B cell (primary cell): ENCODE results near the gene AP1AR. TPM values are rescaled to one million over a fixed set of nuclear protein-coding genes. Genes with fewer than 3 reads are reported as not detected.
A peak's percentile ranks its signal among the peaks of the same experiment; 100 is the strongest.

Experiments used
- ATAC-seq: fragments of 200-7000 bp; cut with Tn5 transposase; one replicate; pipeline ENCODE4 v1.10.0; 2021; ENCODE audit warnings: low read depth, mild to moderate bottlenecking, moderate number of reproducible peaks, moderate library complexity
- CTCF ChIA-PET: fragments of 350-600 bp; sonication (Branson Sonifier 250); formaldehyde crosslinking; loops from one replicate; lab custom pipeline; 2021; ENCODE audit warnings: antibody characterized with exemption, inconsistent platforms; lab: Charles Lee
- POLR2A ChIA-PET: fragments of 350-600 bp; sonication (Branson Sonifier 250); formaldehyde crosslinking; loops from one replicate; lab custom pipeline; 2021; ENCODE audit warnings: antibody characterized with exemption; lab: Charles Lee
- DNase-seq: peaks from one replicate; pipeline ENCODE4 v3.0.0; 2013
- H2AFZ ChIP-seq: 2 replicates; pipeline ENCODE4 v1.6.1; 2012; ENCODE audit warnings: mild to moderate bottlenecking, low read depth, low read length; ENCODE audit not compliant: insufficient read depth, poor library complexity, severe bottlenecking
- H3K27ac ChIP-seq, 2 donors: 1 replicate in 1 of 2; 2 replicates in 1 of 2; pipeline ENCODE4 v1.5.1; 2012 to 2013; ENCODE audit warnings: low read length in 2 of 2, mild to moderate bottlenecking in 2 of 2, moderate library complexity in 1 of 2
- H3K27me3 ChIP-seq, 4 experiments: fragments of 200-600 bp in 1 of 4; sonication (generic) in 1 of 4; replicated peaks in 1 of 4; 1 replicate in 2 of 4; 2 replicates in 2 of 4; pipeline versions ENCODE4 v1.6.1 to v1.7.0; 2013 to 2016; ENCODE audit warnings: low read length in 3 of 4, mild to moderate bottlenecking in 2 of 4, mixed read lengths in 1 of 4, moderate library complexity in 1 of 4; ENCODE audit not compliant: insufficient read depth in 4 of 4, control insufficient read depth in 3 of 4; ENCODE audit errors: control extremely low read depth in 1 of 4
- H3K36me3 ChIP-seq, 2 experiments: replicated peaks in 1 of 2; 1 replicate in 1 of 2; 2 replicates in 1 of 2; pipeline versions ENCODE4 v1.6.1 to v1.7.1; 2013; ENCODE audit warnings: low read length in 1 of 2; ENCODE audit not compliant: insufficient read depth in 2 of 2, control insufficient read depth in 1 of 2; ENCODE audit errors: control extremely low read depth in 1 of 2, extremely low read depth in 1 of 2
- H3K4me1 ChIP-seq, 2 donors: fragments of 200-600 bp in 1 of 2; sonication (generic) in 1 of 2; 1 replicate in 1 of 2; 2 replicates in 1 of 2; pipeline versions ENCODE4 v1.5.1 to v1.6.1; 2013 to 2017; ENCODE audit warnings: low read length in 2 of 2; ENCODE audit not compliant: control insufficient read depth in 2 of 2, insufficient read depth in 2 of 2
- H3K4me2 ChIP-seq: replicated peaks from 2 replicates; pipeline ENCODE3; 2012; ENCODE audit warnings: mild to moderate bottlenecking, low read depth, low read length; ENCODE audit not compliant: poor library complexity, severe bottlenecking
- H3K4me3 ChIP-seq, 5 experiments: fragments of 200-600 bp in 1 of 5; sonication (generic) in 1 of 5; 1 replicate in 3 of 5; 2 replicates in 2 of 5; pipeline versions ENCODE4 v1.5.1 to v1.7.0; 2011 to 2016; ENCODE audit warnings: low read length in 4 of 5, mild to moderate bottlenecking in 4 of 5, low read depth in 2 of 5, control low read depth in 1 of 5, moderate library complexity in 1 of 5; ENCODE audit not compliant: insufficient read depth in 1 of 5; ENCODE audit errors: control extremely low read depth in 1 of 5, extremely low read depth in 1 of 5
- H3K79me2 ChIP-seq: fragments of 200-600 bp; sonication (generic); one replicate; pipeline ENCODE4 v1.6.0; 2016; ENCODE audit warnings: low read length; ENCODE audit not compliant: control insufficient read depth, insufficient read depth
- H3K9ac ChIP-seq: fragments of 200-600 bp; sonication (generic); 2 replicates; pipeline ENCODE4 v1.6.1; 2017; ENCODE audit warnings: mild to moderate bottlenecking, low read length, moderate library complexity
- H3K9me3 ChIP-seq, 3 donors: one replicate each; pipeline versions ENCODE4 v1.6.1 to v1.7.1; 2013; ENCODE audit warnings: low read length in 2 of 3; ENCODE audit not compliant: control insufficient read depth in 2 of 3, insufficient read depth in 1 of 3; ENCODE audit errors: control extremely low read depth in 1 of 3
- H4K20me1 ChIP-seq: 2 replicates; pipeline ENCODE4 v1.6.0; 2012; ENCODE audit warnings: mild to moderate bottlenecking, low read length; ENCODE audit not compliant: insufficient read depth, control insufficient read depth, poor library complexity, severe bottlenecking
- H3K27ac Mint-ChIP-seq: one replicate; pipeline ENCODE4 v1.8.0; 2021; ENCODE audit warnings: mixed read lengths
- H3K27me3 Mint-ChIP-seq: one replicate; pipeline ENCODE4 v1.8.0; 2021; ENCODE audit warnings: mixed read lengths
- H3K4me1 Mint-ChIP-seq: one replicate; pipeline ENCODE4 v1.8.0; 2021; ENCODE audit warnings: mixed read lengths
- H3K4me3 Mint-ChIP-seq: one replicate; pipeline ENCODE4 v1.8.0; 2021; ENCODE audit warnings: mixed read lengths
- H3K9me3 Mint-ChIP-seq: one replicate; pipeline ENCODE4 v1.8.0; 2022; ENCODE audit warnings: mixed read lengths; ENCODE audit not compliant: insufficient read depth
- CTCF ChIP-seq: fragments of 200-600 bp; IDR thresholded peaks from one replicate; pipeline ENCODE4 v1.8.0; 2022; ENCODE audit warnings: antibody characterized with exemption, mild to moderate bottlenecking
- EZH2 ChIP-seq: IDR thresholded peaks from 2 replicates; pipeline ENCODE4 v1.6.1; 2012; ENCODE audit warnings: borderline replicate concordance, low read depth, mild to moderate bottlenecking, moderate library complexity, low read length; ENCODE audit not compliant: insufficient read depth, poor library complexity, severe bottlenecking
- WGBS: methylation state at CpG from one replicate; pipeline ENCODE4 v1.1.5; 2013; ENCODE audit warnings: missing lambda C conversion rate; ENCODE audit not compliant: insufficient coverage; 5-methylcytosine and 5-hydroxymethylcytosine counted together
- intact Hi-C: fragments of 100-400 bp; cut with micrococcal nuclease; formaldehyde crosslinking; loops from one replicate; pipeline ENCODE4 v1.10.0; 2022
- polyA plus RNA-seq: library from polyadenylated mRNA; depleted of rRNA; stranded (reverse); fragments of >200 nt; gene quantifications from 2 replicates; pipeline ENCODE4 v1.2.3, GENCODE V29; 2012
- total RNA-seq, 2 donors: library from RNA; stranded (reverse); fragments of 120-200 nt in 1 of 2; gene quantifications; 1 replicate in 1 of 2; 2 replicates in 1 of 2; pipeline versions ENCODE4 v1.2.3 to v1.2.4, GENCODE V29; 2013 to 2022

The AP1AR gene
- total and polyA plus RNA-seq, 2 donors (not counting 1 experiment from before 2014, with no cell fraction given): 3.4 to 20.3 TPM

GRCh38 chr4:112270640-112271421 lies 39.2 kb downstream of the AP1AR start:
- TF ChIP-seq EZH2 (no peak), CTCF (no peak)
- DNase-seq (no peak), ATAC-seq (no peak)
- Mint-ChIP-seq H3K4me1 (peaks cover 1% of the 10 kb centered on the region), H3K9me3 (no peaks in the 10 kb centered on the region), H3K27ac (no peak overlapping the region), H3K4me3 (no peak overlapping the region), H3K27me3 (no peaks in the 10 kb centered on the region)
- H3K27ac ChIP-seq: peak overlapping the region in 1 of 2 donors; percentile 63
- H2AFZ ChIP-seq: no peak overlapping the region
- CTCF ChIA-PET: interaction anchor here (0.8 to 2.3 kb wide), 3 partner anchors 10 to 51 kb away, joined by 3 to 9 read pairs (median 7); no protein-coding TSS in a partner anchor
- H3K4me1 ChIP-seq: no peaks in the 10 kb centered on the region
- intact Hi-C loops: no loop called here
- no peaks in the 10 kb centered on the region for H3K9me3 ChIP-seq
- peaks cover 26% of the 10 kb centered on the region for H3K79me2 ChIP-seq
- no peak overlapping the region for H3K4me2 ChIP-seq
- H4K20me1 ChIP-seq: peaks cover 16% of the 10 kb centered on the region
- peaks cover 1 to 11% of the 10 kb centered on the region in 2 experiments for H3K36me3 ChIP-seq
- WGBS: 100% methylated on average over 3 of the region's 8 CpGs
- POLR2A ChIA-PET: no interaction called here
- H3K9ac ChIP-seq: no peak overlapping the region
- no peaks in the 10 kb centered on the region for H3K27me3 ChIP-seq
- H3K4me3 ChIP-seq: no peak overlapping the region

- Histone ChIP-seq H3K4me3 (no peak overlapping the region), H4K20me1 (peaks cover 24% of the 10 kb centered on the region), H2AFZ (no peak overlapping the region), H3K9me3 (no peaks in the 10 kb centered on the region), H3K9ac (no peak overlapping the region), H3K27ac (peak overlapping the region in 1 of 2 donors; percentile 17), H3K4me1 (peaks cover 0 to 4% of the 10 kb centered on the region in 2 donors), H3K4me2 (no peak overlapping the region), H3K79me2 (peaks cover 40% of the 10 kb centered on the region), H3K27me3 (no peaks in the 10 kb centered on the region), H3K36me3 (peaks cover 1 to 23% of the 10 kb centered on the region in 2 experiments)
- peaks cover 3% of the 10 kb centered on the region for H3K4me1 Mint-ChIP-seq
- TF ChIP-seq EZH2 (no peak), CTCF (no peak)
- no peak overlapping the region for H3K4me3 Mint-ChIP-seq
- intact Hi-C loops: no loop called here
- WGBS: 93% methylated on average over 2 of the region's 4 CpGs
- no peaks in the 10 kb centered on the region for H3K9me3 Mint-ChIP-seq
- no peaks in the 10 kb centered on the region for H3K27me3 Mint-ChIP-seq
- ATAC-seq: no peak
- peak overlapping the region; percentile 12 for H3K27ac Mint-ChIP-seq
- no peak for DNase-seq
- POLR2A ChIA-PET: no interaction called here
- CTCF ChIA-PET: interaction anchor here (1.8 to 2.3 kb wide), 2 partner anchors 9 to 50 kb away, joined by 7 to 9 read pairs; no protein-coding TSS in a partner anchor
These were observed 40.7 kb downstream of the AP1AR start for GRCh38 chr4:112272292-112272691.
